H1 (cell line): ENCODE data around the gene AOPEP. TPM values are rescaled to one million over a fixed set of nuclear protein-coding genes. Genes with fewer than 3 reads are reported as not detected.

Experiments
- CHD2 ChIP-seq: IDR thresholded peaks from 2 replicates; pipeline ENCODE4 v1.6.1; 2012; ENCODE audit warnings: low read length, improper control_type of control experiment
- SIN3A ChIP-seq, 2 experiments: IDR thresholded peaks in 1 of 2; conservative IDR thresholded peaks in 1 of 2; 2 replicates each; pipeline ENCODE4 v1.6.1; 2011 to 2012; ENCODE audit warnings: low read length in 2 of 2, improper control_type of control experiment in 1 of 2, low read depth in 1 of 2, mild to moderate bottlenecking in 1 of 2
- YY1 ChIP-seq: IDR thresholded peaks from 2 replicates; pipeline ENCODE4 v1.6.1; 2011; ENCODE audit warnings: low read depth, mild to moderate bottlenecking, low read length
- polyA plus RNA-seq, 7 experiments: library from polyadenylated mRNA; depleted of rRNA in 3 of 7; stranded (reverse) in 5 of 7; unstranded in 2 of 7; fragments of >200 nt in 5 of 7; fragments of 200-250 nt in 2 of 7; gene quantifications; 1 replicate in 5 of 7; 2 replicates in 1 of 7; 4 replicates in 1 of 7; pipeline versions ENCODE4 v1.2.1 to v1.2.3, GENCODE V29; 2011 to 2013; ENCODE audit warnings: missing spikeins in 2 of 7, mixed read lengths in 2 of 7
- total RNA-seq: library from RNA; stranded (reverse); fragmentation: NEBNext Ultra II Directional; extraction: Animal tissue kit (Norgen Biotek cat#: 25700); gene quantifications from 2 replicates; pipeline ENCODE4 v1.2.1, GENCODE V29; 2021

AOPEP gene
- total and polyA plus RNA-seq, 2 of the 8 experiments (the other 6 are each of a cell fraction or from before 2014, with no cell fraction given): 6.1 to 14.3 TPM

DNA sequence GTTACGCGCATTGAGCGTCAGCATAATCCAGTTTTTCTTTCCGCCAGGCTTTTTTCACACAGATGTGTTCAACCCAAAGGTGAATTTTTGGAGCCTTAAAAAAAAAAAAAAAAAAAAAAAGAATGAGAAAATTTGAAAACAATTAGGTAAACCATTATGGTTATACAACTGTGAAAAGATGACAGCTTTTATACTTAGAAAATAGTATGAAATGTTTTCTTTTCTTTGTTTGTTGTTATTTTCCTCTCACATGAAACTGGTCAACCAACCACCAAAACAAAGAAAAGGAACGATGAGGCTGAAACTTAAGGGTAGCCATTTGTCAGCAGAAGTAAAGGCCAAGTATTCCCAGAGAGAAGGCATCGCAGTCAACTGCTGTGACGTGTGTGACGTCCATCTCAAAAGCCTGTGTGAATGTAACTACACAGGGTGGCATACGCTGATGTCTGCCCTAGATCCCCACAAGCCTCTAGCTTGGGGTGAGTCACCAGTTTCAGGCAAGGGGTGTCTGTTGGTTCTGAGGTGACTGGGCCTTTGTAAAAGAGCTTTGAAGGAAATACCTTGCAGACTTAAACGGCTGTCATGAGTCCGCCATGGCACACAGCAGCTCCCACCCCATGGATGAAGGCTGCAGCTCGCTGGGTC lies 182.9 kb downstream of the AOPEP start (continued):
- TF ChIP-seq SIN3A (conservative IDR thresholded peaks at IDR 0.05 in 1 of 2, IDR thresholded peaks at IDR 0.05 in 1 of 2; ENCODE audit: low read depth in 1 of 2, low read length in 2 of 2) (no peak), YY1 (no peak), CHD2 (no peak)
